Gastroesophageal sphincter (tissue), 3 donors: ENCODE measurements around the gene RABL6.

Experiments used
- CTCF ChIP-seq, 4 experiments: fragments of 200-600 bp in 2 of 4; fragments of 450-650 bp in 2 of 4; sonication (generic) in 1 of 4; IDR thresholded peaks; one replicate each; pipeline ENCODE4 v1.5.1; 2017 to 2019; ENCODE audit warnings: antibody characterized with exemption in 4 of 4, mild to moderate bottlenecking in 2 of 4, moderate library complexity in 2 of 4
- EP300 ChIP-seq: sonication (generic); formaldehyde crosslinking; IDR thresholded peaks from one replicate; pipeline ENCODE4 v1.6.1; 2017; ENCODE audit warnings: antibody characterized with exemption, mild to moderate bottlenecking
- POLR2A ChIP-seq, 2 donors: fragments of 450-650 bp; IDR thresholded peaks; one replicate each; pipeline ENCODE4 v1.6.1; 2017; ENCODE audit warnings: antibody characterized with exemption in 2 of 2, mild to moderate bottlenecking in 2 of 2, moderate library complexity in 1 of 2
- POLR2AphosphoS5 ChIP-seq: sonication (generic); formaldehyde crosslinking; IDR thresholded peaks from one replicate; pipeline ENCODE4 v1.6.1; 2017; ENCODE audit warnings: antibody characterized with exemption

- no peak for TF ChIP-seq CTCF (IDR thresholded peaks at IDR 0.05)
- no peak for TF ChIP-seq POLR2A (IDR thresholded peaks at IDR 0.05)
- no peak for TF ChIP-seq EP300
- TF ChIP-seq POLR2AphosphoS5 = no peak
These were observed 20.2 kb downstream of the RABL6 start for GRCh38 chr9:136827794-136828473.
